ENCODE results near the gene RAVER1. TPM values are rescaled to one million over a fixed set of nuclear protein-coding genes. Genes with fewer than 3 reads are reported as not detected.

The RAVER1 gene
- total and polyA plus RNA-seq, 2 of the 13 experiments (the other 11 are each of a cell fraction or from before 2014, with no cell fraction given): 3.6 to 7.9 TPM

DNA sequence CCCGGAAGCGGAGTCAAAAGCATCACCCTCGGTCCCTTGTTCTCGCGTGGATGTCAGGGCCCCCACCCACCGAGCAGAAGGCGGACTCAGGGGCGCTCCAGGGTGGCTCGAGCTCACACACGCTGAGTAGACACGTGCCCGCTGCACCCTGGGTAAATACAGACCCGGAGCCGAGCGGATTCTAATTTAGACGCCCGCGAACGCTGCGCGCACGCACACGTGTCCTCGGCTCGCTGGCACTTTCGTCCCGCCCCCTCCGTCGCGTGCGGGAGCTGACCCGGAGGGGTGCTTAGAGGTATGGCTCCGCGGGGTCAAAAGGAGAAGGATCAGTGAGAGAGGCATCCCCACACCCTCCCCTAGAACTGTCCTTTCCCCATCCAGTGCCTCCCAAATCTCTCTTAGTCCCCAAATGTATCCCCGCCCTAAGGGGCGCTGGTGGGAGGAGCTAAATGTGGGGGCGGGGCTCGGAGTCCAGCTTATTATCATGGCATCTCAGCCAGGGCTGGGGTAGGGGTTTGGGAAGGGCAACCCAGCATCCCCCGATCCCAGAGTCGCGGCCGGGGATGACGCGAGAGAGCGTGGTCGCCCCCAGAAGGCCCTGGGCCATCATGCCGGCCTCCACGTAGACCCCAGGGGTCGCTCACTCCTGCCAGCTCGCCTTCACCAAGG is 44.0 kb downstream of the RAVER1 start (continued):
- TF ChIP-seq, protein P1, sequence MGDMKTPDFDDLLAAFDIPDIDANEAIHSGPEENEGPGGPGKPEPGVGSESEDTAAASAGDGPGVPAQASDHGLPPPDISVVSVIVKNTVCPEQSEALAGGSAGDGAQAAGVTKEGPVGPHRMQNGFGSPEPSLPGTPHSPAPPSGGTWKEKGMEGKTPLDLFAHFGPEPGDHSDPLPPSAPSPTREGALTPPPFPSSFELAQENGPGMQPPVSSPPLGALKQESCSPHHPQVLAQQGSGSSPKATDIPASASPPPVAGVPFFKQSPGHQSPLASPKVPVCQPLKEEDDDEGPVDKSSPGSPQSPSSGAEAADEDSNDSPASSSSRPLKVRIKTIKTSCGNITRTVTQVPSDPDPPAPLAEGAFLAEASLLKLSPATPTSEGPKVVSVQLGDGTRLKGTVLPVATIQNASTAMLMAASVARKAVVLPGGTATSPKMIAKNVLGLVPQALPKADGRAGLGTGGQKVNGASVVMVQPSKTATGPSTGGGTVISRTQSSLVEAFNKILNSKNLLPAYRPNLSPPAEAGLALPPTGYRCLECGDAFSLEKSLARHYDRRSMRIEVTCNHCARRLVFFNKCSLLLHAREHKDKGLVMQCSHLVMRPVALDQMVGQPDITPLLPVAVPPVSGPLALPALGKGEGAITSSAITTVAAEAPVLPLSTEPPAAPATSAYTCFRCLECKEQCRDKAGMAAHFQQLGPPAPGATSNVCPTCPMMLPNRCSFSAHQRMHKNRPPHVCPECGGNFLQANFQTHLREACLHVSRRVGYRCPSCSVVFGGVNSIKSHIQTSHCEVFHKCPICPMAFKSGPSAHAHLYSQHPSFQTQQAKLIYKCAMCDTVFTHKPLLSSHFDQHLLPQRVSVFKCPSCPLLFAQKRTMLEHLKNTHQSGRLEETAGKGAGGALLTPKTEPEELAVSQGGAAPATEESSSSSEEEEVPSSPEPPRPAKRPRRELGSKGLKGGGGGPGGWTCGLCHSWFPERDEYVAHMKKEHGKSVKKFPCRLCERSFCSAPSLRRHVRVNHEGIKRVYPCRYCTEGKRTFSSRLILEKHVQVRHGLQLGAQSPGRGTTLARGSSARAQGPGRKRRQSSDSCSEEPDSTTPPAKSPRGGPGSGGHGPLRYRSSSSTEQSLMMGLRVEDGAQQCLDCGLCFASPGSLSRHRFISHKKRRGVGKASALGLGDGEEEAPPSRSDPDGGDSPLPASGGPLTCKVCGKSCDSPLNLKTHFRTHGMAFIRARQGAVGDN (CRISPR knock-in tag; IDR thresholded peaks at IDR 0.05): peak; percentile 94
- TF ChIP-seq NR3C1 (CRISPR knock-in tag; IDR thresholded peaks at IDR 0.05) (no peak), GATAD1 (CRISPR knock-in tag; IDR thresholded peaks at IDR 0.05) (no peak), AKNA (CRISPR knock-in tag; IDR thresholded peaks at IDR 0.05; ENCODE audit: borderline replicate concordance) (no peak), ZNF484 (CRISPR knock-in tag; IDR thresholded peaks at IDR 0.05; ENCODE audit: borderline replicate concordance, low read depth) (no peak), ZNF724P (CRISPR knock-in tag; IDR thresholded peaks at IDR 0.05; ENCODE audit: borderline replicate concordance) (no peak), GABPA (IDR thresholded peaks at IDR 0.05; ENCODE audit: low read depth, low read length) (no peak), GABPA (CRISPR knock-in tag; IDR thresholded peaks at IDR 0.05; ENCODE audit: low read depth) (no peak), E2F5 (CRISPR knock-in tag; conservative IDR thresholded peaks at IDR 0.05) (no peak), HNRNPH1 (optimal IDR thresholded peaks at IDR 0.05; ENCODE audit: low read depth, low read length) (no peak), ZNF17 (CRISPR knock-in tag; IDR thresholded peaks at IDR 0.05) (no peak), ZNF746 (CRISPR knock-in tag; IDR thresholded peaks at IDR 0.05) (0 out of 2 replicates have a peak, but pooled peaks have one; percentile 62), NKX3-1 (CRISPR knock-in tag; IDR thresholded peaks at IDR 0.05) (0 out of 2 replicates have a peak, but pooled peaks have one; percentile 55), LCORL (IDR thresholded peaks at IDR 0.05) (no peak), LCORL (CRISPR knock-in tag; IDR thresholded peaks at IDR 0.05) (0 out of 2 replicates have a peak, but pooled peaks have one; percentile 37), BRCA1 (CRISPR knock-in tag; IDR thresholded peaks at IDR 0.05) (no peak)
- TF ChIP-seq, protein P2, sequence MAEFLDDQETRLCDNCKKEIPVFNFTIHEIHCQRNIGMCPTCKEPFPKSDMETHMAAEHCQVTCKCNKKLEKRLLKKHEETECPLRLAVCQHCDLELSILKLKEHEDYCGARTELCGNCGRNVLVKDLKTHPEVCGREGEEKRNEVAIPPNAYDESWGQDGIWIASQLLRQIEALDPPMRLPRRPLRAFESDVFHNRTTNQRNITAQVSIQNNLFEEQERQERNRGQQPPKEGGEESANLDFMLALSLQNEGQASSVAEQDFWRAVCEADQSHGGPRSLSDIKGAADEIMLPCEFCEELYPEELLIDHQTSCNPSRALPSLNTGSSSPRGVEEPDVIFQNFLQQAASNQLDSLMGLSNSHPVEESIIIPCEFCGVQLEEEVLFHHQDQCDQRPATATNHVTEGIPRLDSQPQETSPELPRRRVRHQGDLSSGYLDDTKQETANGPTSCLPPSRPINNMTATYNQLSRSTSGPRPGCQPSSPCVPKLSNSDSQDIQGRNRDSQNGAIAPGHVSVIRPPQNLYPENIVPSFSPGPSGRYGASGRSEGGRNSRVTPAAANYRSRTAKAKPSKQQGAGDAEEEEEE (CRISPR knock-in tag; IDR thresholded peaks at IDR 0.05; ENCODE audit: borderline replicate concordance): no peak

Data from HepG2 (cell line).